Lung (tissue), 12 donors: ENCODE data around the gene SETD1A. TPM values are rescaled to one million over a fixed set of nuclear protein-coding genes. Genes with fewer than 3 reads are reported as not detected.

ENCODE experiments used
- ATAC-seq: fragments of 200-7000 bp; cut with Tn5 transposase; one replicate; pipeline ENCODE4 v1.9.1; 2020; ENCODE audit warnings: moderate number of reproducible peaks; ENCODE audit not compliant: insufficient read depth, low FRiP score
- DNase-seq, 3 donors: peaks; one replicate each; pipeline ENCODE4 v3.0.0-alpha.2; 2013 to 2017
- H3K27ac ChIP-seq, 2 donors: one replicate each; pipeline ENCODE4 v1.5.1; 2013; ENCODE audit warnings: mild to moderate bottlenecking in 2 of 2, moderate library complexity in 2 of 2, control low read depth in 1 of 2, inconsistent platforms in 1 of 2, low read depth in 1 of 2, low read length in 1 of 2
- H3K27me3 ChIP-seq, 3 donors: one replicate each; pipeline ENCODE4 v1.5.1; 2013; ENCODE audit warnings: low read length in 2 of 3; ENCODE audit not compliant: control insufficient read depth in 3 of 3, insufficient read depth in 3 of 3
- H3K36me3 ChIP-seq, 4 donors: one replicate each; pipeline ENCODE4 v1.5.1; 2013; ENCODE audit warnings: low read length in 4 of 4, mild to moderate bottlenecking in 1 of 4, moderate library complexity in 1 of 4; ENCODE audit not compliant: control insufficient read depth in 4 of 4, insufficient read depth in 4 of 4
- H3K4me1 ChIP-seq, 5 donors: one replicate each; pipeline ENCODE4 v1.5.1; 2013; ENCODE audit warnings: low read length in 5 of 5, mild to moderate bottlenecking in 2 of 5, moderate library complexity in 1 of 5; ENCODE audit not compliant: control insufficient read depth in 5 of 5, insufficient read depth in 5 of 5
- H3K4me3 ChIP-seq: one replicate; pipeline ENCODE4 v1.5.1; 2013; ENCODE audit warnings: mild to moderate bottlenecking, control low read depth, moderate library complexity
- H3K9ac ChIP-seq, 2 donors: one replicate each; pipeline ENCODE4 v1.5.1; 2013; ENCODE audit warnings: low read length in 2 of 2, control low read depth in 1 of 2; ENCODE audit not compliant: insufficient read depth in 1 of 2
- H3K9me3 ChIP-seq, 4 donors: one replicate each; pipeline ENCODE4 v1.5.1; 2013; ENCODE audit warnings: low read length in 3 of 4, mild to moderate bottlenecking in 1 of 4, moderate library complexity in 1 of 4; ENCODE audit not compliant: control insufficient read depth in 4 of 4, insufficient read depth in 3 of 4
- CTCF ChIP-seq: IDR thresholded peaks from 2 replicates; pipeline ENCODE4 v1.5.1; 2012; ENCODE audit warnings: mild to moderate bottlenecking; ENCODE audit errors: control extremely low read depth, extremely low read depth
- WGBS, 2 donors: extraction: QIAGEN DNeasy Blood & Tissue Kit; methylation state at CpG; one replicate each; pipeline ENCODE4 v1.1.7; 2013; 5-methylcytosine and 5-hydroxymethylcytosine counted together
- polyA plus RNA-seq, 2 donors: library from polyadenylated mRNA; stranded (reverse); fragments of 200-250 nt; gene quantifications; one replicate each; pipeline ENCODE4 v1.2.1, GENCODE V29; 2013
- total RNA-seq, 2 donors: library from RNA; depleted of rRNA in 1 of 2; stranded (reverse); fragments of >200 nt in 1 of 2; gene quantifications; one replicate each; pipeline ENCODE4 v1.2.1, GENCODE V29; 2014 to 2021
- donor health status: control.
- donor health status: control.
- donor health status: Bipolar disorder and iron deficiency.
- donor health status: healthy.
- donor health status: DM: yes; HTN: yes; CAD: no.

SETD1A gene
- total and polyA plus RNA-seq, 4 donors, result 7.4 to 22.0 (median 10.9) TPM

- ATAC-seq, result no peak
These were observed 13.2 kb upstream of the SETD1A start for GRCh38 chr16:30944352-30944751.

GRCh38 chr16:30946671-30947540, 10.6 kb upstream of the SETD1A start:
- Histone ChIP-seq H3K27ac (peak overlapping the region in 1 of 2 donors; percentile 46), H3K9me3 (no peaks in the 10 kb centered on the region), H3K27me3 (no peaks in the 10 kb centered on the region), H3K4me3 (no peak overlapping the region), H3K36me3 (peaks cover 0 to 22% (median 11%) of the 10 kb centered on the region in 4 donors), H3K4me1 (peaks cover 0 to 27% (median 15%) of the 10 kb centered on the region in 5 donors), H3K9ac (no peak overlapping the region)
- WGBS, 2 donors, result 93 to 95% methylated on average over 38 of the region's 38 CpGs
- no peak for TF ChIP-seq CTCF
- DNase-seq, result no peak
- ATAC-seq, result no peak

More at GRCh38 chr16:30944352-30944751, 13.2 kb upstream of the SETD1A start:
- Histone ChIP-seq H3K27me3 (no peaks in the 10 kb centered on the region), H3K4me3 (no peak overlapping the region), H3K9me3 (no peaks in the 10 kb centered on the region), H3K4me1 (peaks cover 0 to 6% (median 0%) of the 10 kb centered on the region in 5 donors), H3K27ac (no peak overlapping the region), H3K36me3 (peaks cover 0 to 20% (median 18%) of the 10 kb centered on the region in 4 donors), H3K9ac (no peak overlapping the region)
- DNase-seq, result no peak
- no peak for TF ChIP-seq CTCF

GRCh38 chr16:30947541-30947858, 10.1 kb upstream of the SETD1A start:
- DNase-seq (no peak), ATAC-seq (no peak)
- Histone ChIP-seq H3K9ac (peak overlapping the region; percentile 61 to 67), H3K4me3 (no peak overlapping the region), H3K36me3 (peaks cover 0 to 21% (median 8%) of the 10 kb centered on the region in 4 donors), H3K27me3 (no peaks in the 10 kb centered on the region), H3K4me1 (peaks cover 0 to 27% (median 13%) of the 10 kb centered on the region in 5 donors), H3K27ac (peak overlapping the region in 1 of 2 donors; percentile 77), H3K9me3 (no peaks in the 10 kb centered on the region)
- no peak for TF ChIP-seq CTCF
- WGBS, 2 donors, result 84 to 86% methylated on average over 3 of the region's 3 CpGs
